ENCODE data around the gene NACC1. TPM values are rescaled to one million over a fixed set of nuclear protein-coding genes. Genes with fewer than 3 reads are reported as not detected.

The NACC1 gene
- total RNA-seq, 2 experiments from 2014 or later = 116 to 119 TPM

GRCh38 chr19:13085666-13086065 is 32.4 kb upstream of the NACC1 start:
- ChIA-PET POLR2A (no interaction called here), CTCF (interaction anchor here (0.8 to 2.5 kb wide), 5 partner anchors 8 to 120 kb away, joined by 3 to 8 read pairs (median 5); no protein-coding TSS in a partner anchor)

- POLR2A ChIA-PET = no interaction called here
- CTCF ChIA-PET = interaction anchor here (0.8 to 2.5 kb wide), 4 partner anchors 8 to 121 kb away, joined by 3 to 8 read pairs (median 4); no protein-coding TSS in a partner anchor
Observed at GRCh38 chr19:13086341-13086740, 31.7 kb upstream of the NACC1 start.

GRCh38 chr19:13087295-13087694 is 30.8 kb upstream of the NACC1 start:
- CTCF ChIA-PET = interaction anchor here (0.9 to 1.5 kb wide), 2 partner anchors 110 to 122 kb away, joined by 3 to 5 read pairs; no protein-coding TSS in a partner anchor

GRCh38 chr19:13087795-13088537 is 30.1 kb upstream of the NACC1 start:
- ChIA-PET POLR2A (interaction anchor here (0.5 kb wide), 1 partner anchor 1715 kb away, joined by 3 read pairs; no protein-coding TSS in a partner anchor), CTCF (interaction anchor here (0.7 to 0.9 kb wide), 2 partner anchors 123 to 326 kb away, joined by 3 read pairs; no protein-coding TSS in a partner anchor)

More at GRCh38 chr19:13087295-13087694, 30.8 kb upstream of the NACC1 start:
- POLR2A ChIA-PET = interaction anchor here (0.5 kb wide), 1 partner anchor 1716 kb away, joined by 3 read pairs; no protein-coding TSS in a partner anchor

- ChIA-PET POLR2A (no interaction called here), CTCF (interaction anchor here (1.4 to 2.1 kb wide), 2 partner anchors 28 to 112 kb away, joined by 3 to 5 read pairs; no protein-coding TSS in a partner anchor)
Observed at GRCh38 chr19:13089139-13089856, 28.8 kb upstream of the NACC1 start.

- ChIA-PET CTCF (interaction anchor here (1.4 to 2.1 kb wide), 2 partner anchors 29 to 112 kb away, joined by 3 to 5 read pairs; no protein-coding TSS in a partner anchor), POLR2A (no interaction called here)
Observed at GRCh38 chr19:13089857-13090507, 28.1 kb upstream of the NACC1 start.

GRCh38 chr19:13090511-13091231 is 27.4 kb upstream of the NACC1 start:
- POLR2A ChIA-PET = no interaction called here

GRCh38 chr19:13091400-13092157 is 26.5 kb upstream of the NACC1 start:
- ChIA-PET CTCF (interaction anchor here (0.6 to 6.7 kb wide), 5 partner anchors 30 to 126 kb away, joined by 3 to 126 read pairs (median 3); no protein-coding TSS in a partner anchor), POLR2A (interaction anchor here (0.6 kb wide), 1 partner anchor 263 kb away, joined by 4 read pairs; no protein-coding TSS in a partner anchor)

More at GRCh38 chr19:13090511-13091231, 27.4 kb upstream of the NACC1 start:
- CTCF ChIA-PET = interaction anchor here (2.1 to 6.7 kb wide), 3 partner anchors 113 to 126 kb away, joined by 5 to 126 read pairs (median 57); no protein-coding TSS in a partner anchor

- POLR2A ChIA-PET = no interaction called here
Observed at GRCh38 chr19:13092158-13092543, 25.9 kb upstream of the NACC1 start.

GRCh38 chr19:13092606-13093235 is 25.3 kb upstream of the NACC1 start:
- ChIA-PET CTCF (interaction anchor here (1.7 to 6.7 kb wide), 7 partner anchors 33 to 128 kb away, joined by 8 to 126 read pairs (median 29); no protein-coding TSS in a partner anchor), POLR2A (no interaction called here)

More at GRCh38 chr19:13092158-13092543, 25.9 kb upstream of the NACC1 start:
- CTCF ChIA-PET = interaction anchor here (6.3 to 6.7 kb wide), 2 partner anchors 115 to 127 kb away, joined by 57 to 126 read pairs; no protein-coding TSS in a partner anchor

- CTCF ChIA-PET = interaction anchor here (0.6 to 6.7 kb wide), 33 partner anchors 8 to 329 kb away, joined by 3 to 126 read pairs (median 4); partner anchors contain the start of gene DAND5
- POLR2A ChIA-PET = interaction anchor here (1.0 to 1.7 kb wide), 3 partner anchors 32 to 128 kb away, joined by 4 to 6 read pairs (median 4); no protein-coding TSS in a partner anchor
Observed at GRCh38 chr19:13093407-13094105, 24.5 kb upstream of the NACC1 start.

- CTCF ChIA-PET = interaction anchor here (0.6 to 6.7 kb wide), 35 partner anchors 8 to 335 kb away, joined by 3 to 126 read pairs (median 4); partner anchors contain the start of gene DAND5
Observed at GRCh38 chr19:13094106-13094504, 24.0 kb upstream of the NACC1 start.

GRCh38 chr19:13094771-13095392 is 23.2 kb upstream of the NACC1 start:
- ChIA-PET CTCF (interaction anchor here (0.6 to 6.7 kb wide), 18 partner anchors 9 to 335 kb away, joined by 3 to 126 read pairs (median 8); no protein-coding TSS in a partner anchor), POLR2A (interaction anchor here (1.7 kb wide), 1 partner anchor 117 kb away, joined by 6 read pairs; no protein-coding TSS in a partner anchor)

More at GRCh38 chr19:13094106-13094504, 24.0 kb upstream of the NACC1 start:
- POLR2A ChIA-PET = interaction anchor here (1.0 to 1.7 kb wide), 3 partner anchors 33 to 129 kb away, joined by 4 to 6 read pairs (median 4); no protein-coding TSS in a partner anchor

- POLR2A ChIA-PET = no interaction called here
- CTCF ChIA-PET = interaction anchor here (1.1 to 6.7 kb wide), 11 partner anchors 9 to 167 kb away, joined by 3 to 126 read pairs (median 8); no protein-coding TSS in a partner anchor
Observed at GRCh38 chr19:13095393-13095784, 22.7 kb upstream of the NACC1 start.

All from activated CD8-positive, alpha-beta memory T cell treated with anti-CD3 and anti-CD28 coated beads for 36 hours (primary cell).